GM12891 (cell line): ENCODE results near the gene PCSK9. TPM values are rescaled to one million over a fixed set of nuclear protein-coding genes. Genes with fewer than 3 reads are reported as not detected.

Source experiments
- DNase-seq: peaks from one replicate; pipeline ENCODE4 v3.0.0; 2011; ENCODE audit warnings: low spot score; ENCODE audit not compliant: insufficient read length
- FAIRE-seq: peaks from 2 replicates; lab custom pipeline; 2011; peaks lifted over from hg19 to GRCh38; lab: Jason Lieb, UNC
- PAX5 ChIP-seq: IDR thresholded peaks from 2 replicates; pipeline ENCODE4 v1.6.1; 2011; ENCODE audit warnings: low read length, moderate library complexity, mild to moderate bottlenecking; ENCODE audit not compliant: insufficient read depth, severe bottlenecking
- POLR2A ChIP-seq: IDR thresholded peaks from 2 replicates; pipeline ENCODE4 v1.6.1; 2011; ENCODE audit warnings: low read depth, low read length, control low read depth
- POLR2AphosphoS5 ChIP-seq: IDR thresholded peaks from 2 replicates; pipeline ENCODE4 v1.6.1; 2011; ENCODE audit warnings: low read depth, low read length, control low read depth
- POU2F2 ChIP-seq: IDR thresholded peaks from 2 replicates; pipeline ENCODE4 v1.6.1; 2011; ENCODE audit warnings: low read depth, mild to moderate bottlenecking, control low read depth, low read length, moderate library complexity
- SPI1 ChIP-seq: IDR thresholded peaks from 2 replicates; pipeline ENCODE4 v1.6.1; 2011; ENCODE audit warnings: low read depth, low read length, control low read depth
- TAF1 ChIP-seq: IDR thresholded peaks from 2 replicates; pipeline ENCODE4 v1.6.1; 2011; ENCODE audit warnings: low read depth, low read length, control low read depth
- polyA plus RNA-seq: library from polyadenylated mRNA; unstranded; fragments of >200 nt; gene quantifications from one replicate; pipeline ENCODE4 v1.2.1, GENCODE V29; 2012; ENCODE audit warnings: low read depth, missing spikeins, inconsistent platforms; ENCODE audit not compliant: missing spikeins

PCSK9 gene
- not detected for polyA plus RNA-seq

GRCh38 chr1:55039342-55040082 lies at the start of gene PCSK9:
Gene PCSK9 (plus strand): TSS chr1:55039548. CDS start chr1:55039838, 290 bp downstream.
- TF ChIP-seq POLR2A, result no peak
- no peak for TF ChIP-seq POU2F2
- FAIRE-seq (no peak), DNase-seq (no peak)

GRCh38 chr1:54989968-54990810 lies 49.2 kb upstream of the PCSK9 start:
- TF ChIP-seq PAX5, result no peak
- TF ChIP-seq TAF1, result no peak
- no peak for TF ChIP-seq POLR2AphosphoS5
- no peak for TF ChIP-seq POU2F2
- no peak for TF ChIP-seq POLR2A
- no peak for TF ChIP-seq SPI1
- DNase-seq, result no peak
- no peak for FAIRE-seq

- FAIRE-seq, result no peak
- DNase-seq, result no peak
- TF ChIP-seq POLR2A (no peak), SPI1 (no peak), POLR2AphosphoS5 (no peak), TAF1 (no peak), POU2F2 (no peak), PAX5 (no peak)
Observed at GRCh38 chr1:54990916-54991315, 48.4 kb upstream of the PCSK9 start.

GRCh38 chr1:54991939-54992338 lies 47.4 kb upstream of the PCSK9 start:
- DNase-seq (no peak), FAIRE-seq (no peak)
- no peak for TF ChIP-seq POLR2AphosphoS5
- no peak for TF ChIP-seq POLR2A
- TF ChIP-seq SPI1, result no peak
- TF ChIP-seq POU2F2, result no peak
- no peak for TF ChIP-seq TAF1
- no peak for TF ChIP-seq PAX5

GRCh38 chr1:54993140-54993539 lies 46.2 kb upstream of the PCSK9 start:
- DNase-seq (no peak), FAIRE-seq (no peak)
- TF ChIP-seq POLR2A (no peak), TAF1 (no peak), PAX5 (no peak)

- no peak for FAIRE-seq
- TF ChIP-seq PAX5, result no peak
- no peak for TF ChIP-seq SPI1
- TF ChIP-seq POLR2AphosphoS5, result no peak
- no peak for TF ChIP-seq POU2F2
- TF ChIP-seq TAF1, result no peak
- TF ChIP-seq POLR2A, result no peak
- DNase-seq, result no peak
Observed at GRCh38 chr1:54994355-54994990, 44.9 kb upstream of the PCSK9 start.

- TF ChIP-seq TAF1, result no peak
- no peak for TF ChIP-seq SPI1
- no peak for TF ChIP-seq PAX5
- no peak for TF ChIP-seq POLR2AphosphoS5
- TF ChIP-seq POU2F2, result no peak
- TF ChIP-seq POLR2A, result no peak
- no peak for DNase-seq
- FAIRE-seq, result no peak
Observed at GRCh38 chr1:54995013-54995760, 44.2 kb upstream of the PCSK9 start.

- TF ChIP-seq POU2F2, result no peak
- no peak for TF ChIP-seq POLR2AphosphoS5
- TF ChIP-seq POLR2A, result no peak
- no peak for TF ChIP-seq TAF1
- TF ChIP-seq PAX5, result no peak
- TF ChIP-seq SPI1, result no peak
- no peak for DNase-seq
- FAIRE-seq, result peak; percentile 74
Observed at GRCh38 chr1:54995835-54996234, 43.5 kb upstream of the PCSK9 start.

GRCh38 chr1:54996359-54996868 lies 42.9 kb upstream of the PCSK9 start:
- peak; percentile 66 for FAIRE-seq
- peak; percentile 97 for DNase-seq
- TF ChIP-seq SPI1, result no peak
- no peak for TF ChIP-seq POU2F2
- TF ChIP-seq TAF1, result no peak
- TF ChIP-seq POLR2A, result no peak
- TF ChIP-seq PAX5, result no peak
- TF ChIP-seq POLR2AphosphoS5, result no peak
